Fibroblast of peridontal ligament (primary cell): ENCODE measurements around the gene HNRNPF.

Source experiments
- DNase-seq: peaks from one replicate; pipeline ENCODE4 v3.0.0-alpha.2; 2010; ENCODE audit errors: extremely low read depth

HNRNPF gene

GRCh38 chr10:43376046-43376635, 32.8 kb downstream of the HNRNPF start:
- DNase-seq = no peak

DNA sequence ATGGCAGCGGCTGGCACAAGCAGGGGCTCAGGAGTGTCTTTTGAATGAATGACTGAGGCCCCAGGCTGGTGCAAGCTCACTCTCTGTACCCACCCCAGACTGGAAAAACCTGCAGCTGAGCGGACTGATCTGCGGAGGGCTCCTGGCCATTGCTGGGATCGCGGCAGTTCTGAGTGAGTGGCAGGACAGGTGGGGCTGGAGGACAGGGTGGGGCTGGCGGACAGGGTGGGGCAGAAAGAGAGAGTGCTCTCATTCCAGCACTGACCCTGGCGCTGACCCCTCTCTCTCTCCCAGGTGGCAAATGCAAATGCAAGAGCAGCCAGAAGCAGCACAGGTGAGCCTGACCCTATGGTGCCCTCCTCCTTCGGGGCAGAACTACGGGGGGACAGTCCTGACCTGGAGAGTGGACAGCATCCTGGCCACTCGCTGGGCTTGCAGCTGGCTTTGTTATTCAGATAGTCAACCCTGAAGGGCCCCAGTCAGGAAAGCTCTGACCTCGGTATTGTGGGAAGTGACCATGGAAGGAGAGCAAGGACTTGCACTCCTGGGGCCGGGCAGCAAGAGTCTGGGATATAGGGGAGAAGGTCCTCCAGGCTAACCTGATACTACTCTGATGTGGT, 33.5 kb downstream of the HNRNPF start:
- no peak for DNase-seq

DNA sequence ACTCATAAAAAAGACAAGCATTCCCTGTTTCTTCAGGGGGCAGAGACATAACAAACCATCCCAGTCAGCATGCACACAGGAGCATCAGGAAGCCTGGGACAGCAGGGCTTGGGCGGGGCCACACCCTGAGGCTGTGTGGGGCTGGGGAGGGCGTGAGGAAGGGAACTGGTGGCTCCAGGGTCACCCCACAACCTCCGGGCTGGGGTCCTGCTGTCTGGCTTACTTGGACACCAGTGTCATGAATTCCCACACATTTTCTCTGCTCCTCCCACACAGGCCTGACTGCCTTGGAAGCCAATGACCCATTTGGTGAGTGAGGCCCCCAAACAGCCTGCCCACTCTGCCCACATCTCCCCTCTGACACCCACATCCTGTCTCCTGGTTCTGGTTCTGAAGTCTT, 34.8 kb downstream of the HNRNPF start:
- DNase-seq = no peak

DNA sequence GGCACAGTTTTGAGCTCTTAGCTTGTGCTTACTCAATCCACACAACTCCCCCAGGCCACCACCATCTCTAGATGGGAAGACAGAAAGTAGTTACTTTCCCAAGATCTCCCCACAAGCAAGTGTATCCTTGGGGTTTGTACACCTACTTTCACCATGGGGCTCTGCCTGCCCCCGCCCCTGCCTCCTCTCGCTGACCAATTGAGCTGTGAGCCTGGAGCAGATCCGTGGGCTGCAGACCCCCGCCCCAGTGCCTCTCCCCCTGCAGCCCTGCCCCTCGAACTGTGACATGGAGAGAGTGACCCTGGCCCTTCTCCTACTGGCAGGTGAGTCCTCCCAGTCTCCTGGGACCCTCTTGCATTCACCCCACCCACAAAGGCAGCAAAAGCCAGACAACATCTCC, 35.5 kb downstream of the HNRNPF start:
- no peak for DNase-seq

DNA sequence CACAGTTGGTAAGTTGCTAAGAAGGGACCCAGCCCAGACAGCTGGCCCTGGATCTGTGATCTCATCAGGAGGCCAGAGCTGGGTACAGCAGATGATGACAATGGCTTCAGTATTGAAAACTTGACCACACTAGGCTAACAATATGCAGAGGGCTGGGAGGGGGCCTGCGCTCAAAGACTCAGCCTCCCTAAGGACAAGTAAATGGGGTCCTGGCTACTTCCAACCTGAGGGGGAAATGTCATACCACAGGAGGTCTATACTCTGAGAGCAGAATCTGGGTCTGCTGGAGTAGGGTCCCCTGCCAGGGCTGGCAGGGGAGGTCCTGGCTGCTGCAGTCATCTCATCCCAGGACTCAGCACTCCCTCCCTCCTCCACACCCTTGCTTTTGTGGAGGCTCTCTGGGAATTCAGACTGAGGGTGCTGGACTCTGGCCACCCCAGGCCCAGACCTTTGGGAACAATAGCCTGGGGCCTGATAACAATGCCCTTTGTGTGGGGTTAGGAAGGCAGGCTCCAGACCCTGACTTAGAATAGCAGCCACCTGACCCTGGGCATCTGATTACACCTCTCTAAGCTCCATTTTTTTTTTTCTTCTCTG, 36.1 kb downstream of the HNRNPF start:
- no peak for DNase-seq

GRCh38 chr10:43371418-43371817, 37.6 kb downstream of the HNRNPF start, which contains the start of gene FXYD4:
TSS of gene FXYD4 (plus strand) at chr10:43371636. CDS start at chr10:43373747, 2,111 bp downstream.
- DNase-seq = no peak

- DNase-seq = no peak
These were observed 38.2 kb downstream of the HNRNPF start for GRCh38 chr10:43370671-43371215.

DNA sequence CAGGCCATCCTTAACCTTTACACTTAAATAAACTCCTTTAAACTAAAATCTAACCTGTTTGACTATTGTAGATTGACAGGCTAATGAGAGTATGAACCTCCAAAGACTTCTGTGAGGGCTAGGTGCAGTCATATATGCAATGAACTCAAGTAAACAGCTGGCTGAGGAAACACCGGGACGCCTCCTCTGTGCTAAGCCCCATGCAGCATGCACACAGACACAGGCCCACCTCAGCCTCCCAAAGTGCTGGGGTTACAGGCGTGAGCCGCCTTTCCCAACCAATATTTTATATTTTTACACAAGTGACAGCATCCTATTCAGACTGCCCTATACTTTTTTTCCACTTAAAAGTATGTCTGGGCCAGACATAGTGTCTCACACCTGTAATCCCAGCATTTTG, 39.1 kb downstream of the HNRNPF start:
- no peak for DNase-seq

- DNase-seq = no peak
These were observed 44.0 kb downstream of the HNRNPF start for GRCh38 chr10:43365001-43365400.

- peak; percentile 58 for DNase-seq
These were observed 46.7 kb downstream of the HNRNPF start for GRCh38 chr10:43362191-43362839.

- DNase-seq = no peak
These were observed 47.3 kb downstream of the HNRNPF start for GRCh38 chr10:43361547-43362190.

- peak; percentile 13 for DNase-seq
These were observed 48.9 kb downstream of the HNRNPF start for GRCh38 chr10:43360086-43360485.

DNA sequence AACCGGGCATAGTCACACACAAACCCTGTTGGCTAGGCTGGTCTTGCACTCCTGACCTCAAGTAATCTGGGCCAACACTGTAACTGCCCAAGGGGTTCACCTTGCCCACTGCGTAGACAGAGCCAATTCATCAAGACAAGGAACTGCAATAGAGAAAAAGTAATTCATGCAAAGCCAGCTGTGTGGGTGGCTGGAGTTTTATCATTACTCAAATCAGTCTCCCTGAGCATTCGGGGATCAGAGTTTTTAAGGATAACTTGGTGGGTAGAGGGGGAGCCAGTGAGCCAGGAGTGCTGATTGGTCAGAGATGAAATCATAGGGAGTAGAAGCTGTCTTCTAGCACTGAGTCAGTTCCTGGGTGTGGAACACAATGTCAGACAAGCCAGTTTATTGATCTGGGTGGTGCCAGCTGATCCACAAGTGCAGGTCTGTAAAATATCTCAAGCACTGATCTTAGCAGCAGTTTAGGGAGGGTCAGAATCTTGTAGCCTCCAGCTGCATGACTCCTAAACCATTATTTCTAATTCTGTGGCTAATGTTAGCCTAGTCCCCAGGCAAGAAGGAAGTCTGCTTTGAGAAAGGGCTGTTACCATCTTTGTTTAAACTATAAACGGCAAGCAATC, 53.1 kb downstream of the HNRNPF start:
- peak; percentile 11 for DNase-seq

DNA sequence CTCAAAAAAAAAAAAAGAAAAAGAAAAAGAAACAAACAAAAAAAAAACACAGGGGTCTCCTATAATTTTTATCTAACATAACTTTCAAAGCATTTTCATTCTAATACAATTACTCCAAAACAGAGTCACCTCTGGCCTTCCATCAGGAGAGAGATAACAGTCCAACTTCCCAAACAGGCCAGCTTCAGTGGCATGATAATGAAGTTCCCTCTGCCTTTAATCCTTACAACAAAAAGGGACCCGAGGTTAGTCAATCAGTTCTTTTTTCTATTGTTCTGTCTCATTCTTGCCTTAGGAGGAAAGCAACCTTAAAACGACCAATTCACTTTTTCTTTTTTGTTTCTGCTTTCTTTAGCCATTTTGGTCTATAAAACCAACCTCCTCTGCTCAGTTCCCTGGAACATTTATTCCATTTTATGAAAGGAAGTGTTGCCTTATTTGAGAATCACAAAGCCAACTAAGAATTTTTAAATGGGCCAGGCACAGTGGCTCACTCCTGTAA, 54.1 kb downstream of the HNRNPF start:
- no peak for DNase-seq

- DNase-seq = no peak
These were observed 54.7 kb downstream of the HNRNPF start for GRCh38 chr10:43354330-43354635.

GRCh38 chr10:43353495-43354329, 55.3 kb downstream of the HNRNPF start:
- no peak for DNase-seq

GRCh38 chr10:43352951-43353350, 56.0 kb downstream of the HNRNPF start:
- DNase-seq = no peak

DNA sequence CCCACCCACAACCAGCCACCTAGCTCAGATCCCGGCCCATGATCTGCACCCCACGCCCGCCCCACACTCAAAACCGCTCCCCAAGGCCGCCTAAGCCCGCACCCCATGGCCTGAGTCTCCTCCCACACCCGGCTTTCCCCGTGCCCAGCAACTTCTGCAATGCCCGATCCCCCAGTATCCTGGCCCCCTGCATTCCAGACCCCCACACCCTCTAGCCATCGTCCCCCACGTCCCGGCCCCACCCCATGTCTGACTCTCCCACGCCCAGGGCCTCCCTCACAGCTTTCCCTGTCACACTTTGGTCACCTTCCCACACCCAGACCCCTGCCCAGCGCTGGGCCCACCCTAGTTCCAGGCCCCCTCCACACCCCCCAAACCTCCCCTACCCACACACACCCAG, 57.7 kb downstream of the HNRNPF start:
- DNase-seq = no peak

DNA sequence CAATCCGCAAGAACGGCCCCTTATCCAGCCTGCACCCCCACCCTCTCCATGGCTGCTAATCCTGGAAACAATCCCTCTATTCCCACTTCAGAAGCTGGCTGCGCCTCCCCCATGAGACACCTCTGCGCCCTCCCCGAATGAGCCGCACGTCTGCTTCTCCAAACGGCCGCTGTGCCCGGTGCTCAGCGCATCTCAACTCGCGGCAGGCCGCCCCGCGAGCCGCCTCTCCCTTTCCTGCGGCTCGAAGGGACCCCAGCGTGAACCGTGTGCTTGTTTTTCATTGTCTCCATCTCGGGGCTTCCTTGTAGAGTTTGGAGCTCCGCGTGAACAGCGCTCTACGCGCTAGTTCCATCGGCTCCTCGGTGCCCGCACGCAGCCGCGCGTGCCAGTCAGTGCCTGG, 58.3 kb downstream of the HNRNPF start:
- no peak for DNase-seq

GRCh38 chr10:43350156-43350555, 58.8 kb downstream of the HNRNPF start:
- DNase-seq = no peak
